Neural cell (in vitro differentiated cells): ENCODE results near the gene KCTD14. TPM values are rescaled to one million over a fixed set of nuclear protein-coding genes. Genes with fewer than 3 reads are reported as not detected.

Experiments
- H2AFZ ChIP-seq: fragments of 200-600, 300-800 bp; sonication (generic), shearing (Covaris generic); 2 replicates; pipeline ENCODE4 v1.6.0; 2014; ENCODE audit warnings: low read depth, mild to moderate bottlenecking, antibody characterized with exemption, low read length, moderate library complexity
- H3F3A ChIP-seq: fragments of 200-600 bp; shearing (Covaris generic); 2 replicates; pipeline ENCODE4 v1.6.1; 2016; ENCODE audit warnings: mild to moderate bottlenecking, moderate library complexity, mixed read lengths, antibody characterized with exemption, low read length; ENCODE audit not compliant: insufficient read depth, poor library complexity, severe bottlenecking
- H3K27ac ChIP-seq: fragments of 200-600, 300-800 bp; sonication (generic), shearing (Covaris generic); 2 replicates; pipeline ENCODE4 v1.5.1; 2014; ENCODE audit warnings: mild to moderate bottlenecking, low read length, moderate library complexity
- H3K27me3 ChIP-seq: fragments of 300-800, 200-600 bp; sonication (generic), shearing (Covaris generic); 2 replicates; pipeline ENCODE4 v1.6.0; 2014; ENCODE audit warnings: mild to moderate bottlenecking, low read depth, low read length, moderate library complexity; ENCODE audit not compliant: insufficient read depth
- H3K36me3 ChIP-seq: fragments of 300-800, 200-600 bp; sonication (generic), shearing (Covaris generic); 2 replicates; pipeline ENCODE4 v1.5.1; 2014; ENCODE audit warnings: mild to moderate bottlenecking, antibody characterized with exemption, low read length, moderate library complexity; ENCODE audit not compliant: insufficient read depth
- H3K4me2 ChIP-seq: fragments of 300-800, 200-600 bp; sonication (generic), shearing (Covaris generic); 2 replicates; pipeline ENCODE4 v1.6.0; 2014; ENCODE audit warnings: mild to moderate bottlenecking, low read length
- H3K4me3 ChIP-seq: fragments of 300-800, 200-600 bp; sonication (generic), shearing (Covaris generic); 2 replicates; pipeline ENCODE4 v1.5.1; 2014; ENCODE audit warnings: mild to moderate bottlenecking, low read length, moderate library complexity
- H3K79me2 ChIP-seq: fragments of 200-600 bp; shearing (Covaris generic); replicated peaks from 2 replicates; pipeline ENCODE4 v1.6.0; 2014; ENCODE audit warnings: mild to moderate bottlenecking, low read length, moderate library complexity; ENCODE audit not compliant: insufficient read depth
- H3K9ac ChIP-seq: fragments of 300-800, 200-600 bp; sonication (generic), shearing (Covaris generic); 2 replicates; pipeline ENCODE4 v1.6.1; 2016; ENCODE audit warnings: mild to moderate bottlenecking, low read length, mixed read lengths
- H3K9me2 ChIP-seq: fragments of 200-600 bp; shearing (Covaris generic); 2 replicates; pipeline ENCODE4 v1.6.1; 2016; ENCODE audit warnings: mild to moderate bottlenecking, low read length, mixed read lengths; ENCODE audit not compliant: insufficient read depth
- H3K9me3 ChIP-seq: fragments of 200-600, 300-800 bp; sonication (generic), shearing (Covaris generic); 2 replicates; pipeline ENCODE4 v1.6.1; 2016; ENCODE audit warnings: mild to moderate bottlenecking, mixed run types, low read length, moderate library complexity, mixed read lengths
- H4K20me1 ChIP-seq: fragments of 200-600 bp; shearing (Covaris generic); 2 replicates; pipeline ENCODE4 v1.6.1; 2016; ENCODE audit warnings: mild to moderate bottlenecking, mixed run types; ENCODE audit not compliant: insufficient read depth
- CTCF ChIP-seq: fragments of 450-650 bp; IDR thresholded peaks from 2 replicates; pipeline ENCODE4 v1.5.1; 2014; ENCODE audit warnings: antibody characterized with exemption, mild to moderate bottlenecking, moderate library complexity; ENCODE audit not compliant: poor library complexity, severe bottlenecking
- EP300 ChIP-seq: fragments of 450-650 bp; conservative IDR thresholded peaks from 2 replicates; pipeline ENCODE4 v1.6.1; 2014; ENCODE audit warnings: antibody characterized with exemption, mild to moderate bottlenecking, moderate library complexity; ENCODE audit not compliant: poor library complexity, severe bottlenecking
- EZH2 ChIP-seq: fragments of 200-600, 300-800 bp; shearing (Covaris generic), sonication (generic); IDR thresholded peaks from 2 replicates; pipeline ENCODE4 v1.6.1; 2014; ENCODE audit warnings: antibody characterized with exemption, low read length, borderline replicate concordance, mild to moderate bottlenecking; ENCODE audit not compliant: insufficient read depth, poor library complexity, severe bottlenecking
- MXI1 ChIP-seq: fragments of 450-650 bp; conservative IDR thresholded peaks from 2 replicates; pipeline ENCODE4 v1.6.1; 2014; ENCODE audit warnings: antibody characterized with exemption, mild to moderate bottlenecking; ENCODE audit not compliant: poor library complexity, severe bottlenecking
- POLR2AphosphoS5 ChIP-seq: IDR thresholded peaks from 2 replicates; pipeline ENCODE4 v1.6.1; 2012
- RAD21 ChIP-seq: fragments of 450-650 bp; conservative IDR thresholded peaks from 2 replicates; pipeline ENCODE4 v1.6.1; 2014; ENCODE audit warnings: antibody characterized with exemption, mild to moderate bottlenecking, moderate library complexity
- REST ChIP-seq: IDR thresholded peaks from 2 replicates; pipeline ENCODE4 v1.6.1; 2012; ENCODE audit warnings: borderline replicate concordance
- SMC3 ChIP-seq: fragments of 450-650 bp; conservative IDR thresholded peaks from 2 replicates; pipeline ENCODE4 v1.6.1; 2014; ENCODE audit warnings: antibody characterized with exemption, mild to moderate bottlenecking, moderate library complexity; ENCODE audit not compliant: poor library complexity
- TAF1 ChIP-seq: IDR thresholded peaks from 2 replicates; pipeline ENCODE4 v1.6.1; 2012; ENCODE audit warnings: low read depth
- polyA plus RNA-seq: library from polyadenylated mRNA; depleted of rRNA; stranded (reverse); fragments of >200 nt; gene quantifications from 2 replicates; pipeline ENCODE4 v1.2.3, GENCODE V29; 2014

KCTD14 gene
- polyA plus RNA-seq, 1 donor from 2014 or later = 0.32 TPM

- Histone ChIP-seq H4K20me1 (no peaks in the 10 kb centered on the region), H3K27me3 (no peaks in the 10 kb centered on the region), H3K27ac (no peak overlapping the region), H3F3A (no peaks in the 10 kb centered on the region), H3K9me3 (no peaks in the 10 kb centered on the region), H2AFZ (no peak overlapping the region), H3K4me3 (no peak overlapping the region), H3K9me2 (no peaks in the 10 kb centered on the region), H3K9ac (no peak overlapping the region), H3K36me3 (peaks cover 6% of the 10 kb centered on the region), H3K79me2 (peaks cover 19% of the 10 kb centered on the region), H3K4me2 (no peak overlapping the region)
- TF ChIP-seq EP300 (no peak), REST (no peak), CTCF (no peak), MXI1 (no peak), TAF1 (no peak), SMC3 (no peak), POLR2AphosphoS5 (no peak)
Measured at GRCh38 chr11:78071717-78072116, 48.6 kb upstream of the KCTD14 start.

- no peak overlapping the region for H3K4me2 ChIP-seq
- H3K9ac ChIP-seq = no peak overlapping the region
- peaks cover 13% of the 10 kb centered on the region for H3K79me2 ChIP-seq
- H3K9me2 ChIP-seq = no peaks in the 10 kb centered on the region
- H3K4me3 ChIP-seq = no peak overlapping the region
- H4K20me1 ChIP-seq = no peaks in the 10 kb centered on the region
- no peaks in the 10 kb centered on the region for H3K27me3 ChIP-seq
- H3K9me3 ChIP-seq = no peaks in the 10 kb centered on the region
- peaks cover 6% of the 10 kb centered on the region for H3K36me3 ChIP-seq
- no peak overlapping the region for H3K27ac ChIP-seq
- no peak overlapping the region for H2AFZ ChIP-seq
- no peak for TF ChIP-seq EZH2
- no peak for TF ChIP-seq POLR2AphosphoS5
- TF ChIP-seq MXI1 = no peak
- no peak for TF ChIP-seq EP300
- TF ChIP-seq SMC3 = no peak
- TF ChIP-seq CTCF = no peak
- no peak for TF ChIP-seq TAF1
- no peak for TF ChIP-seq RAD21
- TF ChIP-seq REST = no peak
- H3F3A ChIP-seq = no peaks in the 10 kb centered on the region
Measured at GRCh38 chr11:78070621-78071020, 47.5 kb upstream of the KCTD14 start.
